Mucosa of rectum (tissue), 2 donors: ENCODE data around the gene PDZD7.

Experiments
- H3K27ac ChIP-seq, 2 donors: one replicate each; pipeline ENCODE4 v1.7.0; 2013; ENCODE audit warnings: inconsistent platforms in 2 of 2, low read depth in 2 of 2, low read length in 2 of 2
- H3K27me3 ChIP-seq, 2 donors: one replicate each; pipeline ENCODE4 v1.7.0; 2013; ENCODE audit warnings: low read length in 2 of 2; ENCODE audit not compliant: control insufficient read depth in 2 of 2, insufficient read depth in 2 of 2
- H3K36me3 ChIP-seq, 2 donors: one replicate each; pipeline ENCODE4 v1.7.0; 2013; ENCODE audit warnings: low read length in 2 of 2; ENCODE audit not compliant: control insufficient read depth in 2 of 2, insufficient read depth in 2 of 2
- H3K4me1 ChIP-seq, 2 donors: one replicate each; pipeline ENCODE4 v1.7.0; 2013; ENCODE audit warnings: low read length in 2 of 2, mild to moderate bottlenecking in 1 of 2; ENCODE audit not compliant: control insufficient read depth in 2 of 2, insufficient read depth in 2 of 2
- H3K4me3 ChIP-seq, 2 donors: one replicate each; pipeline ENCODE4 v1.7.0; 2013; ENCODE audit warnings: low read length in 2 of 2
- H3K9ac ChIP-seq, 2 donors: one replicate each; pipeline ENCODE4 v1.7.0; 2013; ENCODE audit warnings: low read length in 2 of 2, low read depth in 1 of 2, mild to moderate bottlenecking in 1 of 2
- H3K9me3 ChIP-seq, 2 donors: one replicate each; pipeline ENCODE4 v1.7.0; 2013; ENCODE audit warnings: low read length in 2 of 2; ENCODE audit not compliant: control insufficient read depth in 2 of 2
- donor health status: healthy.
- donor health status: Normal muscosa, but diverticular disease.

The PDZD7 gene

DNA sequence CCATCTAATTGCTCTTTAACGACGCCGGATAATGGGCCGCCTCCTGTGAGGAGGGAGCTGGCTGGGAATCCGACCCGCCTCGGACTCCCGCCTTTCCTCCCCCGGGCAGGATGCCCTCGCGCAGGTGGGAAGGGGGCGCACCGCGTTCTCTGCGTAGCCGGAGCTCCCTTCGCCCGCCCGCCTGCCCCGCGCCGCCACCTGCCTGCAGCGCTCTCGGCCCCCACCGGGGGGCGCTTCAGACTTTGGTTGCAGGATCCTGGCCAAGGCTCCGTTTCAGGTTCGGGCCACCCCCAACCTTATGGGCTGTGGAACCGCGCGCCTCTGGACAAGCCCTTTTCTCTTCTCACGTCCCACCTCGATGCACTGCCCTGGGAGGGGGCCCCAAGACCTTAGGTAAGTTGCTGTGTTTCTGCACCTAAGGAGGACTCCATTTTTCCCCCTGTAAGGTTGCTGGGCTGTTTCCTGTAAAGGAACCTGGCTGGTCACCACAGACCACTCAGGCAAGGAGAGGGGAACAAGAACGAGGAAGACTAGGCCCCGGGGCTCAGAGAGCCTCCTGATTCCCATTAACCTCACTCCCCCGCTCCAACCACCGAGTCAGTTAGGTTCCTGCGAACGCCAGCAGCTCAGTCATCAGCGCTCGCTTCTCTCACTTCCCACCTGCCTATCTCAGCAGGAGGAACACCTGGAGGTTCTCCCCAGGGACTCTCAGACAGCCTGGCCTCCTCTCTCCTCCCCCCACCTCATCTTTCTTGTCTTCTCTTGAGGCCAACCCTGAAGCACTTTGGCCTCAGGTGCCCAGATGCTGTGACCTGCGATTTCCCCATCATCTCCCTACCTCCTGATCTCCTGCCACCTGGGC is 19.5 kb upstream of the PDZD7 start:
- Histone ChIP-seq H3K27ac (no peak overlapping the region), H3K36me3 (no peaks in the 10 kb centered on the region), H3K4me1 (peaks cover 3% of the 10 kb centered on the region in 2 donors), H3K27me3 (peaks cover 20 to 21% of the 10 kb centered on the region in 2 donors), H3K9me3 (no peaks in the 10 kb centered on the region), H3K4me3 (peak overlapping the region; percentile 1 to 11), H3K9ac (no peak overlapping the region)

DNA sequence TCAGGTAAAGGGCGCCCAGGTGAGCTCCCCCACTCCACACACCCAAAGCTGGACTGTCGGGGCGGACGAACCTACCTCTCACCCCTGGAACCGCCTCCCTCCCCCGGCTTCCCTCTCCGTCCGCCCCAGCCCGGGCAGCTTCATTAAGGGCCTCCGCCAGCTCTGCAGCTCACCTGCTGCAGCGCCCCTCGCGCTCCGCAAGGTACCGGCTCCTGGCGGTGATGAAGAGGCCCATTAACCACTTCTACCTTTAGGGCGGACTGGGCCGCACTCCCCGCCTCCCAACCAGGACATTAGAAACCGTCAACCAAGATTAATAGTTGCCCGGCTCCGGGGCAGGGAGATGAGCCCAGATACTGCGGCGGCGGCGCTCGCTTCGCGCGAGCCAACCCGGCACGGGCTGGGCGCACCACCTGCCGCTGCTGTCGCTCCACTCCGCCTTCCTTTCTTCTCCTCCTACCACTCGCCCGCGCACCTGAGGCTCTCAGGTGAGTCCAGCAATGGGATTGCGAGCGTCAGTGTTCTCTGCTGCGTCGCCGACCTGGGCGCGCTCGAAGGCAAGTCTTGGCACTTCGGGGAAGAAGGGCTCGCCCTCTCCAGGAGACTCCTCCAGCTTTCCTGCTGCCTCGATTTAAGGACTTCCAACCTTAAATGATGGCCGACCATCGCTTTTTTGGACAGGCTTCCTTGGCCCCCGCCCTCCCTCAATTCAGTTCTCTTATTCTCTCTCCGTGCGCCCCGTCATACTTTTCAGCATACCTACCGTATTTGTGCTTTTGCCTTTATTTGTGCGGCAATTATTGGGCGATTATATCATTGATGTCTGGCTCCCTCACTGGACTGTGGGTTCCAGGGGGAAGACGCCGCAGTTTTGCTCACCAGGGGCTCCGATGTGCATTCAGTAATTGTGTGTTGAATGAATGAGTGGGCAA is 17.3 kb upstream of the PDZD7 start:
- Histone ChIP-seq H3K27me3 (peaks cover 20 to 21% of the 10 kb centered on the region in 2 donors), H3K36me3 (no peaks in the 10 kb centered on the region), H3K4me1 (peaks cover 8 to 10% of the 10 kb centered on the region in 2 donors), H3K4me3 (no peak overlapping the region), H3K9ac (no peak overlapping the region), H3K9me3 (no peaks in the 10 kb centered on the region), H3K27ac (no peak overlapping the region)

DNA sequence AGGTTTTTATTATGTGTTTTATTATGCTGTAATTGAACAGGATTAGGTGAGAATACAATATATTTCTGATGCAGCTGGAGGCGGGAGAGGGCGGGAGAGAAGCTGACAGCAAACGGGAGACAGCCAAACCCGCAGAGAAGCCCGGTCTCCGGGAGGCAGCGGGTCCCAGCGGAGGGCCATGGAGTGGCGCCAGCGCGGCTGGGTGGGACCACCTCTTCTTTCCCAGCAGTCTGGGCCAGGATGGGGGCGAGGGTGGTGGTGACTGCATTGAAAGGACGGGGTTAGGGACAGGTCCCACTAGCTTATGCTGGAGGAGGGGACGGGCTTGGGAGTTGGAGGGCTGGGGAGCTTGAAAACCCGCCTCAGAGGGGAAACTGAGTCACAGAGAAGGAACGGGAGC is 16.3 kb upstream of the PDZD7 start:
- Histone ChIP-seq H3K36me3 (no peaks in the 10 kb centered on the region), H3K9me3 (no peaks in the 10 kb centered on the region), H3K27ac (no peak overlapping the region), H3K4me3 (no peak overlapping the region), H3K4me1 (peaks cover 13 to 17% of the 10 kb centered on the region in 2 donors), H3K27me3 (peaks cover 20 to 21% of the 10 kb centered on the region in 2 donors), H3K9ac (no peak overlapping the region)

DNA sequence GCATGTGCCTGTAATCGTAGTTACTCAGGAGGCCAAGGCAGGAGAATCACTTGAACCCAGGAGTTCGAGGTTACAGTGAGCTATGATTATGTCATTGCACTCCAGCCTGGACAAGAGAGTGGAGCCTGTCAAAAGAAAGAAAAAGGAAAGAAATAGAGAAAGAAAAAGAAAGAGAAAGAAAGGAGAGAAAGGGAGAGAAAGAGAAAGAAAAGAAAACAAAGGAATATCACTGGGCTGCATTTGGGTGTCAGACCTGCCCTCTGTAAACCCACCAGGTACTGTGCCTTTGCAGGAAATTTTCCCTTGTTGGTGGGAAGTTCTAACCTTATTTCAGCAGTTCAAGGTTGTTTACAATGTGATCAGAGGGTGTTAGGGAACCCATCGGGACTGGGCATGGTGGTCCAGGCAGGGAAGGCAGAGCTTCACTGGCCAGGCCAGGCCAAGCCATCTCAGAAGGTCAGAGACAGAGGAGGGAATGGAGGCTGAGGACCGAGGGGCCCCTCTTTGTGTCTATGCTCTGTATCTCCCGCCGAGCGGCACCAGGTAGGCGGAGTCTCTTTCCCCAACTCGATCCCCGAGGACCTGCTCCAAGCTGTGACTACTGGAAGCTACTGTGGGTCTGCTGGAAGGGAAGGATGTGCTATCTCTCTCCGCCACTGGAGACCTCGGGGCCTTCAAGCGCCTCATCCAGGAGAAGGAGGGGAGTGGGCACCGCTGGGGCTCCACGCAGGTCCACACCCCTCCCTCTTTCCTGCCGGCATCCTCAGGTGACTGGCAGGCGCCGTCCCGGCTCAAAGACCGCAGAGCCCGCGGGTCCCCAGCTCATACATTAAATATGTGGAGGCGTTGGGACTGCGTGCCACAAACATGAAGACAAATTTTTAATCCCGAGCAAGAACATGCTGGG is 15.7 kb upstream of the PDZD7 start:
- Histone ChIP-seq H3K27ac (no peak overlapping the region), H3K9ac (no peak overlapping the region), H3K4me3 (no peak overlapping the region), H3K36me3 (no peaks in the 10 kb centered on the region), H3K4me1 (peaks cover 19 to 20% of the 10 kb centered on the region in 2 donors), H3K27me3 (peaks cover 20 to 21% of the 10 kb centered on the region in 2 donors), H3K9me3 (no peaks in the 10 kb centered on the region)

DNA sequence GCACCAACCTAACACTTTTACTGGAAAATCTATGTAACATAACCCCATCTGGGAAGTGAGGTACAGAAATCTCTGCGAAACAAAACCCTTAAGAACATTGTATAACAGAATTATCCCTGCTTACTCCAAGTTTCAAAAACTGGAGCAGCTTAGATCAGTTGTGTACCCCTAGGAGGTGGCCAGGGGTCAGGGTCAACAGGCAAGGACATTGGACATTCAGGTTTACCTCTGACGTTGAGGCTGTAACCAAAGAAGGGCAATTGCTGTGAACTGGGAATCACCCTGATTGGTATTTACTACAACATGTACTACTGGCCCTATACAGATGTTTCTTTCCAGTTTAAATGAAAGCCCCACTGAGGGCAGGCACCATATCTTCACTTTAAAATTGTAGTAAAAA is 13.2 kb upstream of the PDZD7 start:
- Histone ChIP-seq H3K36me3 (peaks cover 0 to 5% of the 10 kb centered on the region in 2 donors), H3K27me3 (peaks cover 12 to 13% of the 10 kb centered on the region in 2 donors), H3K4me1 (peaks cover 19 to 20% of the 10 kb centered on the region in 2 donors), H3K27ac (peak overlapping the region; percentile 96), H3K4me3 (no peak overlapping the region), H3K9ac (no peak overlapping the region), H3K9me3 (no peaks in the 10 kb centered on the region)

DNA sequence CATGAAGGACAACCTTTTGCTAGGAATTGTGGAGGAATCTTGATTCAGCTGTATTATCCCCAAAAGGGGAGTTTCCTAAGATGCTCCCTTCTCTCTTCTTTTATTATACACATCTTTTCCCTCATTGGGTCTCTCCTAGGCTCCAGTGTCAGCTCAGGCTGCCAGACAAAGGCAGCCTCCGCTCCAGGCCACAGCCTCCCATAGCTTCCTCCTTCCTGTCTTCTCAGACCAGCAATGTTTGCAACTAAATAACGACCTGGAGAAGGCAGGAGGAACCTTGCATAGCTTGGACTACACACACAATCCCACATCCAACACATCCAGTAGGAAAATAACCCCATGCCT is 12.4 kb upstream of the PDZD7 start:
- H3K27ac ChIP-seq = peak overlapping the region; percentile 96
- no peaks in the 10 kb centered on the region for H3K9me3 ChIP-seq
- H3K4me3 ChIP-seq = peak overlapping the region; percentile 84 to 88
- H3K4me1 ChIP-seq = peaks cover 19 to 20% of the 10 kb centered on the region in 2 donors
- peaks cover 5 to 6% of the 10 kb centered on the region in 2 donors for H3K27me3 ChIP-seq
- peak overlapping the region; percentile 84 to 85 for H3K9ac ChIP-seq
- peaks cover 0 to 8% of the 10 kb centered on the region in 2 donors for H3K36me3 ChIP-seq

DNA sequence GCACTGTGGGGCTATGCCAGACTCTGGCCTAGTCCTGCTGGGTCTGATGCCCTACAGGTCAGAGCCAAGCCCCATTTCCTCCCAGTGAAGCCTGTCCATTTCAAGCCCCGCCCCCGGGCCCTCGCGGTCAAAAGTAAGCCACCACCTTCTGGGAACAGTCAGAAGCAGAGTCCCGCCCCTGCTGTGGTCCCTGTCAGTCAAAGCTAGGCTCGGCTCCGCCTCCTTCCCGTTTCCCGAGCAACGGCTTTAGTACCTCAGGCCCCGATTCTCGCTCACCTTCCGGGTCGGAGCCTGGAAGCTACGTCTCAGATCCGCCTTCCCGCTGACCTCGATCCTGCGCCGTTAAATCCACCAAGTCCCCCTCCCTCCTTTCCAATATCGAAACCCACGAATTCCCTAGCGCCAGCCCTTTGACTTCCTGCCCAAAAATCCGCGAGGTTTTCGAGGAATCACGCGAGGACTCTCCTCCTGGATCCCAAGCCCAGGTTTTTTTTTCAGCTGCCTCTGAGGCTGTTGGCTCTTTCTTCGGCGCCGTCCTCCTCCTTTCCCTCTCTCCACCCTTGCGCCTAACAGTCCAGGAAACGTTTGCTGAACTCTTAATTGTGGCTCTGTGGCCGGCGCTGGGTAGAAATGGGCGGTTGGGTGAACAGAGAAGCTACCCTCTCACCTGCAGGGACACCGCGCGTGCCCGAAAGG is 11.9 kb upstream of the PDZD7 start:
- Histone ChIP-seq H3K4me3 (peak overlapping the region; percentile 84 to 88), H3K36me3 (peaks cover 3 to 14% of the 10 kb centered on the region in 2 donors), H3K9ac (peak overlapping the region; percentile 84 to 85), H3K4me1 (peaks cover 20 to 23% of the 10 kb centered on the region in 2 donors), H3K27ac (peak overlapping the region; percentile 96), H3K27me3 (peaks cover 2 to 4% of the 10 kb centered on the region in 2 donors), H3K9me3 (no peaks in the 10 kb centered on the region)

DNA sequence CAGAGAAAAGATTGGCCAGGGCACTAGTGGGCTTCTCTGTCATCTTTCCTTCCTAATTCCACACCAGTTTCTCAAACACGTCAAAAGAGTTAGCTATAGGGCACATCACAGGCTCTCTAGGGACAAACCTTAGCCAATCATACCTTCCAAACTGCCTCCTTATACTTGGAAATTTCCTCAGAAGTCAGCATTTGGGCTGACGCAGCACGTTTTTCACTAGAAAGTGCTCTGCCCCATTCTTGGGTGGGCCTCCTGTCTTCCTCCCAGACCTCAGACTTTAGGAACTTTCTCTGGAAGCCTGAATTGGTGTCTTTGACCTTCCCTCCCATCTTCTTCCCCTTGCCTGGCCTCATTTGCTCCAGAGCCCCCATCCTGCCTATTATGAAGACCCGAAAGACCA is 11.2 kb upstream of the PDZD7 start:
- Histone ChIP-seq H3K9me3 (no peaks in the 10 kb centered on the region), H3K27me3 (no peaks in the 10 kb centered on the region), H3K27ac (peak overlapping the region; percentile 96), H3K4me3 (peak overlapping the region; percentile 84 to 88), H3K36me3 (peaks cover 10 to 21% of the 10 kb centered on the region in 2 donors), H3K4me1 (peaks cover 20 to 23% of the 10 kb centered on the region in 2 donors), H3K9ac (peak overlapping the region; percentile 84 to 85)

DNA sequence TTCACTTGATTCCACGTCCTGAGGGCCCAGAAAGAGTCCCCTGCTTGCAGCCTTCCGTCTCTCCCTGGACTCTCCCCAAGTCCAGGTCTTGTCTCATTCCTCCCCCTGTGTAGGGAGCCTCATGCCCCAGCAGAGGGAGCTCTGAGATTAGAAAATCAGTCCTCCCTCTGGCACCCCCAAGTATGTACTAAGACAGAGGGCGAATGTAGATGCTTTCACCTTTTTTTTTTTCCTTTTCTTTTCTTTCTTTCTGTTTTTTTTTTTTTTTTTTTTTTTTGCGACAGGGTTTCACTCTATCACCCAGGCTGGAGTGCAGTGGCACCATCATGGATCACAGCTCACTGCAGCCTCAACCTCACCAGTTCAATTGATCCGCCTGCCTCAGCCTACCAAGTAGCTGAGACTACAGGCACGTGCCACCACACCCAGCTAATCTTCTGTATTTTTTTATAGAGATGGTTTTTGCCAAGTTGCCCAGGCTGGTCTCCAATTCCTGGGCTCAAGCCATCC is 10.4 kb upstream of the PDZD7 start:
- Histone ChIP-seq H3K27me3 (no peaks in the 10 kb centered on the region), H3K4me3 (no peak overlapping the region), H3K9ac (no peak overlapping the region), H3K27ac (peak overlapping the region in 1 of 2 donors; percentile 11), H3K9me3 (no peaks in the 10 kb centered on the region), H3K36me3 (peaks cover 16 to 28% of the 10 kb centered on the region in 2 donors), H3K4me1 (peaks cover 20 to 23% of the 10 kb centered on the region in 2 donors)
